ENCODE measurements around the gene P2RX6.
"Not testable (repeated sequence)": the region's sequence is repeated elsewhere in the genome, so short reads cannot be mapped to it uniquely, and the experiment has no call there.

The P2RX6 gene

GRCh38 chr22:21052715-21053459, 37.9 kb downstream of the P2RX6 start:
- DNase-seq (ENCODE audit: low read depth, low spot score) = no peak

GRCh38 chr22:21054046-21054713, 39.2 kb downstream of the P2RX6 start:
- no peak for DNase-seq (ENCODE audit: low read depth, low spot score)

DNA sequence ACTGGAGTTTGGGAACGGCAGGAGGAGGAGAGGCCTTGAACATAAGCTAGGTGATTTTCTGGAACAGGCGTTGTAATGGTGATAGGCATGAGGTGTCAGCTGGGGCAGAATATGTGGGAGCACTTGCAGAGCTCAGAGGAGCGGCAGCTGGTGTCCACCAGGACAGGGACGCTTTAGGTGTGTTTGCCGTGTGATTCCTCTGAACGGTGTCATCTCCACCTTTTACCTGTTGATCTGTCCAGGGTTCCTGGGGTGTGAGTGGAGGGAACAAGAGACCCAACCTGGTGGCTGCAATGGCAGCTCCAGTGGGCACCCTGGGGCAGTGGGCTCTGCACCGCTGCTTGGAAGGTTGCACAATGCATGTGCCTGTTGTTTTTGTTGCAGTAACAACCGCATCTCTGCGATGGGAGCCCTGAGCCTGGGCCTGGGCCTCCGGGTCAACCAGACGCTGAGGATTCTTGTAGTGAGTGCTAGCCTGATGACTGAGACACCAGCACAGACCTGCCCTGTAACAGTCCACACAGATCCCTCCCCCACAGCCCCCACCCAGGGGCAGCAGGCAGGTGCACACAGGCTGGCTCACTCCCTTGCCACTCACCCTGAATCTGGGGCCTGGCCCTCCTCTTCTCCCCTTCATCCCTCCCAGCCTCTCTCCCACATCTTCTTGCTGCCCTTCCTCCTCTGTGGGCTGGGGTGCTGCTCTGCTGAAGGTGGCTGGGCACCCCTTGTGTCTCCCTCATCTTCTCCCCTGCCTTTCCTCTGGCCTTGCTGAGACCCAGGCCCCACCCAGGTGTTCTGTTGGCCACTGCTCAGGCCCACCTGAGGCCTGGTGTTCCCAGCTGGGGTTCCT, 40.0 kb downstream of the P2RX6 start:
- DNase-seq (ENCODE audit: low read depth, low spot score) = no peak

DNA sequence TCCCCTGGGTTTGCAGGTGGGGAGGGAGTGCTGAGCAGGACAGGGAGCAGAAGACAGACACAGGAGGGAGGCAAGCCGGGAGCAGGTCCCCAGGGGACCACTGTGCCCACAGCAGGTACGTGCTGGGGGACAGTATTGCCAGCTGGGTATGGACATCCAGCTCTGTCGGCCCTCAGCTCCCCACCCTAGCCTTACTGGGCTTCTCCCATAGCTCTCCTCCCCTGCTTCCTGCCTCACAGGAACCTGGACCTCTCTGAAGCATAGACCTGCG, 40.5 kb downstream of the P2RX6 start:
- no peak for DNase-seq (ENCODE audit: low read depth, low spot score)

DNA sequence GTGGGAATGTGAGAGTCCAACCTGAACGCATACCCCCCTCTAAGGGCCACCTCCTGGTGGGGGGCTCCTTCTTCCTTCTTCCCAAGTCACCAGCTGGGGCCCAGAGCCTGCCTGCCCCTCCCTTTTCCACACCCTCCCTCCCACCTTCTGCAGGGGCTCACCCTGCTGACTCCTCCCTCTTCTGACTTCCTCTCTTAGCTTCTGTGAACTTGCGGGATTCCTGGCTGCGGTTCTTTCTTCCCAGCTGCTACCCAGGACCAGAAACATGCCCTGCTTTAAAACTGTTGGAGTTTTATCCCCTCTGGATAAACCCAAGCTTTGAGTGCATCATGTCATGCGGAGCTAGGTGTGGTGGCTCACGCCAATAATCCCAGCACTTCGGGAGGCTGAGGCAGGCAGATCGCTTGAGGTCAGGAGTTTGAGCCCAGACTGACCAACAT, 40.9 kb downstream of the P2RX6 start:
- no peak for DNase-seq (ENCODE audit: low read depth, low spot score)

DNA sequence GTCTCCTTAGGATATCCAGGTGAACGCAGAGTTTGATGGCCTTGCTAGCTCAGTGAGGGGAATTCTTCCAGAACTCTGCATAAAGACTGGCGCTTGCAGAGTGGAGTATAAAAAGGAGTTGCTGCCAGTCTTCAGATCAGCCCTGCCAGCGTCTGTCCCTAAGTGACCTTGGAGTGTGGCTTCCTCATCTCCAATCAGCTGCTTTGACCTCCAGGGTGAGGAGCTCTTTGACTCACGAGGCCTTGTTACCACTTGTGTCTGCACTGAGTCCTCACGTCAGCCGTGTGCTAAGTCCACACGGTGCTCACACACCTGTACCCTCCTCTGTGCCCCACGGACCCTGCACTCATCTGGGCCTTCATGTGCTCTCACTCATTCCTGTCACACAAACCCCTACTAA, 45.4 kb downstream of the P2RX6 start:
- DNase-seq (ENCODE audit: low read depth, low spot score) = not testable (repeated sequence)

DNA sequence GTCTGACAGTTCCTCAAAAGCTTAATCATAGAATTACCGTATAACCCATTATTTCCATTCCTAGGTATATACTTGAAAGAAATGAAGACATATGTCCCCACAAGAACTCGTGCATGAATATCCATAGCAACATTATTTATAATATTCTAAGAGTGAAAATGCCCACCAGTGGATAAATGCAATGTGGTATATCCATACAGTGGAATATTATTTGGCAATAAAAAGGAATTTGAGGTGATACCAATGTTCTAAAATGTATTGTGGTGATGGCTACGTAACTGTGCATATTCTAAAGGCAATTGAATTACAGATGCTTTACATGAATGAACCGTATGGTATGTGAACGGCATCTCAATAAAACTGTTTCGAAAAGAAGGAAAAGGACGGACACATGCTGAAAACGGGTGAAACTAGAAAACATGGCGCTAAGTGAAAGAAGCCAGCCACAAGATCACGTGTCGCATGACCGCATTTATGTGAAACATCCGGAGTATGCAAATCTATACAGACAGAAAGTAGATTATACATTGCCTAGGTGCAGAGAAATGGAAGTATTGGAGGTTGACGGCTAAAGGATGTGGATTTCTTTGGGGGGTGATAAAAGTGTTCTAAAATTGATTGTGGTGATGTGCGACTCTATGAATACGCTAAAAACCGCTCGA, 46.8 kb downstream of the P2RX6 start:
- not testable (repeated sequence) for DNase-seq (ENCODE audit: low read depth, low spot score)

GRCh38 chr22:21064425-21064824, 49.5 kb downstream of the P2RX6 start:
- DNase-seq (ENCODE audit: low read depth, low spot score) = not testable (repeated sequence)

DNA sequence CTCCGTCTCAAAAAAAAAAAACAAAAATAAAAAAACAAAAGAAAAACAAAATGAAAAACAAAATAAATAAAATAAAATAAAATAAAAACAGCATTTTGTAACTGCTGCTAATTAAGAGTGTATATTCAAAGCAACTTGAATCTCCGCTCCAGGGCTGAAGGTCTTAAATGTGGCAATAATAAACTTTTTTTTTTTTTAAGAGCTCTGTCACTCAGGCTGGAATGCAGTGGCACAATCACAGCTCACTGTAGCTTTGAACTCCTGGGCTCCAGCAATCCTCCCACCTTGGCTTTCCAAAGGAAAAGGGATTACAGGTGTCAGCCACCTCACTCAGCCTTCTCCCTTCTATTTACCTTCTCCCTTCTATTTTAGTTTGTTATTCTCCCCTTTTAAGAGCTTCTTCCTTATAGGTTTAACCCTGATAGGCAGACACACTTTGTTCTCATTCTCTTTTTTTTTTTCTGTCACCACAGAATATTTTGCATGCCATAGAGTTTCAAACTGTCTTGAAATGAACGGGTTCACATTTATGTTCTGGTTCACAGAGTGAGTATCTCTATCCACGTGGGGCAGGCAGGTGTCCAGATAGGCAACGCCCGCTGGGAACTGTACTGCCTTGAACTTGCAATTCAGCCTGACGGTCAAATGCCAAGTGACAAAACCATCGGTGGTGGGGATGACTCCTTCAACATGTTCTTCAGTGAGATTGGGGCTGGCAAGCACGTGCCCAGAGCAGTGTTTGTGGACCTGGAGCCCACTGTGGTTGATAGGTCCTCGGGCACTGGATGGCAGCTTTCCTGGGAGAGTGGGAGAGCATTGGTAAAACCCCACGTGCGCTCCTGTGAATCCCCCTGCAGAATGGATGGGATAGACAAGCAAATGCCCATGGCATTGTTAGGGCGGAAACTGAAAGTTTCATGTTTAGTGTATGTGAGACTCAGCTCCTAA, 50.2 kb downstream of the P2RX6 start:
- DNase-seq (ENCODE audit: low read depth, low spot score) = no peak

DNA sequence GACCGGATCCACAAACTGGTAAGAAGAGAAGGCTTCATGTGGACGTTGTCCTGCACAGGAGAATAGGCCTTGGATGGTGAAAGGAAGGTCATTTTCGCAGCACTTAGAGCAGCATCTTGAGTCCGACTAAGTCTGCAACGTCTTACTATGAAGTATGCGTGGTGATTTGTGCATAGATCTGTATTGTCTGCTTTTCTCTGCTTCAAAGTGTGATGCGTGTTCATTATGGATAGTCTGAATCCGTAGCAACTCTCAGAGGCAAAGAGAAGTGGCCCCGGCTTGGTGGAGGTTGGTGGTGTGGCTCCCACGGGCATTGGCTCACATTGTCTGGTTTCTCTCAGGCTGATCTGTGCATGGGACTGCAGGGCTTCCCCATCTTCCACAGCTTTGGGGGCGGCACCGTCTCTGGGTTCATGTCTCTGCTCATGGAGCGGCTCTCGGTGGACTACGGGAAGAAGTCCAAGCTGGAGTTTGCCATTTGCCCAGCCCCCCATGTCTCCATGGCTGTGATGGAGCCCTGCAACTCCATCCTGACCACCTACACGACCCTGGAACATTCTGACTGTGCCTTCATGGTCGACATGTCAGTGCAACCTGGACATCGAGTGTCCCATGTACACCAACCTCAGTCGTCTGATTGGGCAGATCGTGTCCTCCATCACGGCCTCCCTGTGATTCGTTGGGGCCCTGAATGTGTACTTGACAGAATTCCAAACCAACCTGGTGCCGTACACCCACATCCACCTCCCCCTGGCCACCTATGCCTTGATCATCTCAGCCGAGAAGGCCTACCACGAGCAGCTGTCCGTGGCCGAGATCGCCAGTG, 52.3 kb downstream of the P2RX6 start:
- no peak for DNase-seq (ENCODE audit: low read depth, low spot score)

- no peak for DNase-seq (ENCODE audit: low read depth, low spot score)
Measured at GRCh38 chr22:21067901-21068680, 53.1 kb downstream of the P2RX6 start.

- no peak for DNase-seq (ENCODE audit: low read depth, low spot score)
Measured at GRCh38 chr22:21068681-21069276, 53.8 kb downstream of the P2RX6 start.

DNA sequence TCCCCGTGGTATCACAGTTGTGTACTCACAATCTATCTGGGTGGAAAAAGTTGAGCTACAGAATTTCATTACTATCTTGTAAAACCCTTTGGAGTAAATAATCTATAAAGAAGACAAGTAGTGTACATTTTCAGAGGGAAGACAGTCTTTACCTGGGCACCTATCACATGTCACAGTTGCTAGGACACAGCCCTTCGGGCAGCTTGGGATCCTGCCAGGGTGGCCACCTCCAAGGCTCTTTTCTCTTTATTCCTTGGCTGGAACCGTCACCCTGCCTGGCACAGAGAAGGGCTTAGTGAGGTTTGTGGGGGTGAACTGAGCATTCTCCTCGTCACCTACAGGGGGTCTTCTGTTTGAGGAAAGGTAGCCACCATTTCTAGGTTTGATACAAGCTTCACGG, 54.4 kb downstream of the P2RX6 start:
- no peak for DNase-seq (ENCODE audit: low read depth, low spot score)

DNA sequence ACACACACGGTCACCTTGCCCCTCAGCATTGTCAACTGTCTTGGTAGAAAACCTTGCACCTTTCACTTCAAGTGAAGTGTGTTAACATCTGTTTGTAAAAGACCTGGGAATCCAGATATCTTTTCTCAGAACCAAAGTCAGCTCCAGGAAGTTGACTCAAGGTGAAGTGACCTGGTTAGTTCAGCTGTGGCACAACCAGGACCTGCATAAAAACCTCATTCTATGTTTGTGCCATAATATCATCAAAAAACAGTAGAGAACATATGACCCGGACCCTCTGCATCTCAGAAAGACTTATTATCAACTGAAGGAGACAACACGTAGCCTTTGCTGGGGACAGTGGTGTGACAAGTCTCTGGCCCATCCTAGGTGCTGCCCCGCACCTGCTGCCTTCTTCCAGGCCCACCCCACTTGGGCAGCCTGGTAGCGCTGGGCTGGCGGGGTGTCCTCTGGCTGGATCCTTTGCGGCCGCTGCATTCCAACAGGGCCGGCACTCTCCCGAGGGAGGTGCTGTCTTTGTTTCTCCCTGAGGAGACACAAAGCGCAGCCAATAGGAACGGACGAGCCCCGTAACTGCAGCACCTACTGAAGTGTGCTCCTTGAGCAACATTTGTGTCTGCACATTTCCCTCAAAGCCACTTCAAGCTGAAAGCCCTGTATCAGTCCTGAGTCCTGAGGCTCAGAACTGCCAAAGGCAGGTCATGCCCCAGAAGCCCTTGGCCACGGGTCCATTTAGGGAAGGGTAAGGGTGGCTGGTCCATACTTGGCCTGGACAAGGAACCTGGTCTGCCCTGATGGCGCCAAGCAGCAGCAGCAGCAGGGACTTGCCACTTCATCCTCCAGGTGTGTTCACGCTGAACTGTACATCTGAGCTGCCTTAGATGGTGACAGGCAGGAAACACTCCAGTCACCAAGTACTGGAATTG, 56.0 kb downstream of the P2RX6 start:
- no peak for DNase-seq (ENCODE audit: low read depth, low spot score)

- DNase-seq (ENCODE audit: low read depth, low spot score) = not testable (repeated sequence)
Measured at GRCh38 chr22:21071796-21072195, 56.8 kb downstream of the P2RX6 start.

- DNase-seq (ENCODE audit: low read depth, low spot score) = no peak
Measured at GRCh38 chr22:21073023-21073422, 58.1 kb downstream of the P2RX6 start.

DNA sequence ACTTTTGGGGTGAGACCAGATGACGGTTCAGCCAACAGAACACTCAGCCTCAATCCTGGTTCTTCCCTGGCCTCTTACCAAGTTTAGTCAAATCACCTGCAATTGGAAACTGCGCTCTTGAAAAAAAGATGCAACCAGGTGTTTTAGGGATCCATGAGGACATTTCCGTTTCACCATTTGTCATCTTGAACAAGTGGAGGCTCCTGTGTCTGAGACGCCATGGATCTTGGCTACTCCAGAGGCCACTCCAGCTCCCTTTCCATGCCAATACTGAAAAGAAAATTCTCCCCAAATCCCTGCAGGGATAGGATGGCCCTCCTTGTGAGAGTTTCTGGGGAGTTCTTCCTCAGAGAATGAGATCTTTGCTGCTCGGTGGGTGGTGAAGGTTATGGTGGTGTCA, 58.5 kb downstream of the P2RX6 start:
- DNase-seq (ENCODE audit: low read depth, low spot score) = no peak
